Measurements from ENCODE around the gene LAX1.
"Not testable (repeated sequence)": the region's sequence is repeated elsewhere in the genome, so short reads cannot be mapped to it uniquely, and the experiment has no call there.

The LAX1 gene

GRCh38 chr1:203769505-203770343 lies 4.7 kb downstream of the LAX1 start:
- peak; percentile 85 for DNase-seq

- no peak for DNase-seq
These were observed 6.9 kb downstream of the LAX1 start for GRCh38 chr1:203771901-203772301.

DNA sequence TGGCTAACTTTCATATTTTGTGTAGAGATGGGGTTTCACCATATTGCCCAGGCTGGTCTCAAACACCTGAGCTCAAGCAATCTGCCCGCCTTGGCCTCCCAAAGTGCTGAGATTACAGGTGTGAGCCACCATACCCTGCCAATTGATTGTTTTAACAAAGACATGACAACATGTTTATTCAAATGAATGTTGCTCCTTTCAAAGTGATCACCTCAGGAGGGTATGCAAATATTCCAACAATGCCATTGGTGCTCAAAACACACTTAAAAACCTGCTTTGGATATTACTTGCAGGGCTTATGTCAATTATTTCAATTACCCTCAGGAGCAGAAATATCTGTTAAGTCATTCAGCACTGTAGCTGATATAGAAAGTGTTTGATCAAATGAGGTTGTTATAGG lies 7.9 kb downstream of the LAX1 start:
- DNase-seq: no peak

- no peak for DNase-seq
These were observed 11.7 kb downstream of the LAX1 start for GRCh38 chr1:203776636-203777035.

- no peak for DNase-seq
These were observed 12.6 kb downstream of the LAX1 start for GRCh38 chr1:203777596-203777995.

DNA sequence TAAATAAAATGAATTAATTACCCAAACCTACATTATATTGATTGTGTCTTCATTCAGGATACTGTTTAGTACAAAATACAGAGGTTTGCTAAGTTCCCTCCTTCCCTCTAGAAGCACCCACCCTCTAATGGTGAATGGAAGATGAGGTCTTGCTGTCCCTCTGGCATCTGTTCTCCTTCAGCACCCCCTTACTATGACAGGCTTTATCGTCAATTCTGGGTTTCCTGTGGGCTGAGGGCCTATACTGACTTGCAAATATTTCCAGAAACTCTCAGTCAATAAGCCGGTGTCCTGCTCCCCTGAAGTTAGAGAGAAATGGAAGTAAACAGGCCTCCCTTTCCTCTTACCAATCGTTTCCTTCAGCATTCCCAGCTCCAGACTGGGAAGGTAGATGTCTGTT lies 13.2 kb downstream of the LAX1 start:
- DNase-seq: no peak

GRCh38 chr1:203778789-203779188 lies 13.8 kb downstream of the LAX1 start:
- DNase-seq: no peak

GRCh38 chr1:203781962-203782361 lies 17.0 kb downstream of the LAX1 start:
- DNase-seq: no peak

- no peak for DNase-seq
These were observed 25.0 kb downstream of the LAX1 start for GRCh38 chr1:203789966-203790365.

- no peak for DNase-seq
These were observed 26.5 kb downstream of the LAX1 start for GRCh38 chr1:203791498-203791897.

DNA sequence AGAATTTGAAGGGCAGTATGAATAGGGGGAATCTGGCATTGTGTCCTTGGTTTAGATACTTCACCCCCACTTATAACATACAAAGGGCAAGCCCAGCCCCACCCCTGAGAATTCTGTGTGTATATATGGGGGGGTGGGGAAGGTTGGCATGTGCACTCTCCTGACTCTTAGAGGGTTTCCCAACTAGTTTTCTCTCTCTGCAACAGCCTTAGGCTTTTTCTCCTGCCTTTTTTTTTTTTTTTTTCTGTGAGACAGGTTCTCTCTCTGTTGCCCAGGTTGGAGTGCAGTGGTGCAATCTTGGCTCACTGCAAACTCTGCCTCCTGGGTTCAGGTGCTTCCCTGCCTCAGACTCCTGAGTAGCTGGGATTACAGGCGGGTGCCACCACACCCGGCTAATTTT lies 27.5 kb downstream of the LAX1 start:
- DNase-seq: no peak

- DNase-seq: not testable (repeated sequence)
These were observed 28.6 kb downstream of the LAX1 start for GRCh38 chr1:203793561-203793960.

GRCh38 chr1:203794764-203795440 lies 29.9 kb downstream of the LAX1 start:
- DNase-seq: no peak

- peak; percentile 99 for DNase-seq
These were observed 30.7 kb downstream of the LAX1 start, which contains the start of the genes ZBED6 and ZC3H11A for GRCh38 chr1:203795441-203796235. Gene ZBED6, plus strand, starts transcription at chr1:203795623. Its CDS starts 1,900 bp downstream, at chr1:203797523. Gene ZC3H11A, plus strand, starts transcription at chr1:203795623. Its CDS starts 21,448 bp downstream, at chr1:203817071.

GRCh38 chr1:203796236-203796605 lies 31.2 kb downstream of the LAX1 start:
- DNase-seq: peak; percentile 49

DNA sequence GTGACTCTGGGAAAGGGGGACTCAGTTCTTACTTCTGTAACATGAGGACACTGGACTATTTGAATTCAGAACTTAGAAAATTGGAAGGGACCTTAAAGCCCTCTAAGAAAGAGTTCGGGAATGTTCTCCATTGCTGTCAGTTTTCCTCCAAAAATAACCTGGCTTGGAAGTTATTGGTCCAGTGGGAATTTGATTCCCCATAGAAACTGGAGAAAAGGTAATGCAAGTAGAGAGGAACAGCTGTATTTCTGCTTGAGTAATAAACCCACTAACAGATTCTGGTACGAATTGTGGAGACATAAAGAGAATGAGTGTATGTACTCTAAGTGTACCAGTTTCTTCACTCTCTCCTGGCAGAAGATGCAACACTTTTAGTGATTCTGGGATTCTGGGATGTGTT lies 32.2 kb downstream of the LAX1 start:
- no peak for DNase-seq

GRCh38 chr1:203797948-203798655 lies 33.1 kb downstream of the LAX1 start:
- no peak for DNase-seq

DNA sequence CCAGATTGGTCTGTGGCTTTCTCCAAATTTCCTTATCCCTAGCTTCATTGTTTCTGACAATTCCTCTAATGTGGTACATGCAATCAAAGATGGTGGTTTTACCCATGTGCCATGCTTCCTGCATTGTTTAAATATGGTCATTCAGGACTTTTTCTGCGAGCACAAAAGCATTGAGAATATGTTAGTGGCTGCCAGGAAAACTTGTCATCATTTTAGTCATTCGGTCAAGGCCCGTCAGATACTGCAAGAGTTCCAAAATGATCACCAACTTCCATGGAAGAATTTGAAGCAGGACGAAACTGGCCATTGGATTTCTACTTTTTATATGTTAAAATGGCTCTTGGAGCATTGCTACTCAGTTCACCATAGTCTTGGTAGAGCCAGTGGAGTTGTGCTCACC lies 34.2 kb downstream of the LAX1 start:
- no peak for DNase-seq

DNA sequence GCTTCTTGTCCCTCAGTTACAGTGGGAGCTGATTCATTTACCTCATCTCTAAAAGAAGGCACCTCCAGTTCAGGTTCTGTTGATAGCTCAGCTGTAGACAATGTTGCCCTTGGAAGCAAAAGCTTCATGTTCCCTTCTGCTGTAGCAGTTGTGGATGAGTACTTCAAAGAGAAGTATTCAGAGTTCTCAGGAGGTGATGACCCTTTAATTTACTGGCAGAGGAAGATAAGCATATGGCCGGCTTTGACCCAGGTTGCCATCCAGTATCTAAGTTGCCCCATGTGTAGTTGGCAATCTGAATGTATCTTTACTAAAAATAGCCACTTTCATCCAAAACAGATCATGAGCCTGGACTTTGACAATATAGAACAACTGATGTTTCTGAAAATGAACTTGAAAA lies 35.0 kb downstream of the LAX1 start:
- DNase-seq: no peak

GRCh38 chr1:203805689-203806088 lies 40.7 kb downstream of the LAX1 start:
- no peak for DNase-seq

DNA sequence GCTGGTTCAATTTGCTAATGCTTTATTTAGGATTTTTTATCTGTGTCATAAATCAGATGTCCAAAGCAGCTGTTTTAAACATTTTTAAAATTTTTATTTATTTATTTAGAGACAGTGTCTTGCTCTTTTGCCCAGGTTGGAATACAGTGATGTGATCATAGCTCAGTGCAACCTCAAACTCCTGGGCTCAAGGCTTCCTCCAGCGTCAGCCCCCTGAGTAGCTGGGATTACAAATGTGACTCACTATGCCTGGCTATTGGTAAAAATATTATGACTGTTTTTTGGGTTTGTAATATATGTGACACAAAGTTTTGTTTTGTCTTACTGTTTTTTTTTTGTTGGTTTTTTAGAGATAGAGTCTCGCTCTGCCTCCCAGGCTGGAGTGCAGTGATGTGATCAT lies 42.2 kb downstream of the LAX1 start:
- peak; percentile 87 for DNase-seq

GRCh38 chr1:203813581-203814341 lies 48.8 kb downstream of the LAX1 start:
- DNase-seq: no peak

Data from fibroblast of skin of scalp (primary cell).